Sciatic nerve (tissue), 2 donors: Measurements from ENCODE around the gene BCAS3. TPM values are rescaled to one million over a fixed set of nuclear protein-coding genes. Genes with fewer than 3 reads are reported as not detected.

Experiments
- ATAC-seq: fragments of 200-7000 bp; cut with Tn5 transposase; one replicate; pipeline ENCODE4 v1.9.1; 2020; ENCODE audit warnings: mild to moderate bottlenecking, moderate library complexity
- DNase-seq: peaks from one replicate; pipeline ENCODE4 v3.0.0-alpha.2; 2020; ENCODE audit warnings: low spot score
- intact Hi-C: fragments of 100-400 bp; cut with DNase I; formaldehyde crosslinking; loops from one replicate; pipeline ENCODE4 v1.14.2; 2022
- total RNA-seq: library from RNA; stranded (reverse); fragmentation: NEBNext Ultra II Directional; extraction: Animal tissue kit (Norgen Biotek cat#: 25700); gene quantifications from one replicate; pipeline ENCODE4 v1.2.1, GENCODE V29; 2021
- donor health status: DM: no; HTN: no; CAD: no.
- donor health status: DM: no; HTN: no; CAD: no.

Gene BCAS3
- total RNA-seq, 1 donor from 2014 or later = 42.5 TPM

DNA sequence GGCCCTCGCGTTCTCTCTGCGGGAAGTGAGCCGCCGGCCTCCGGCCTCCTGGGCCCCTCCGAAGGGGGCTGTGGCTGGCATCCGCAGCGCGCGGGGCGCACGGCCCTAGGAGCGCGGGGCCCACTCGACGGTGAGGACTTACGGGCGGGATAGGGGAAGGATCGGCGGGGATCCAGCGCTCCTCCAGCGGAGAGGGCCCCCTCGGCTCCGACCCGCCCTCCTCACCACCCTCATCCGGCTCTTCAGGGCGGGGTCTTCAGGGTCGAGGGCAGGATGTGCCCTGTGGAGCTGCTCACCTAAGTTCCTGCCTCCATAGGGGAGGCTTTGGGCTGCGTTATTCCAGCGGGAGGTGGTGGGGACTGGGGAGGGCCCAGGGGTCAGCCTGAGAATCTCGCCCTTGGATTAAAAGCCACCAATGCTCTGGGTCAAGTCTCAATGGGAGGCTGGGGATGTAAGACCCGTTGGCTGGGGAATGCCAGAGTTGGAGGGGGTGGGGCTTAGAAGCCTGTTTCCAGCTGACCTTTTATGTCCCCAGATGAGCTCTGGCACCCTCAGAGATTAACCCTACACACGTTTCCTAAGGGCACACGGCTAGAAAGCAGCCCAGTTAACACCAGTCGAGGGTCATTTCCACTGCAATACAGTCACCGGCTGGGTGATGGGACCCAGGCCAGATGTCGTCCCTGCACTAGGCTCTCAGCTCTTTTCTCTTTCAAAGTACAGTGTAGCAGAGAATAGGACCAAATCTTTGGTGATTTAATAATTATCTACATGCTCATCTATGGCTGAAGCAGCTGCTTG, 735.4 kb downstream of the BCAS3 start:
- intact Hi-C loops = loop anchor here (10.0 kb wide), 2 partner anchors 422 to 652 kb away; partner anchors contain the start of gene MED13
- DNase-seq (peak; percentile 62), ATAC-seq (no peak)

DNA sequence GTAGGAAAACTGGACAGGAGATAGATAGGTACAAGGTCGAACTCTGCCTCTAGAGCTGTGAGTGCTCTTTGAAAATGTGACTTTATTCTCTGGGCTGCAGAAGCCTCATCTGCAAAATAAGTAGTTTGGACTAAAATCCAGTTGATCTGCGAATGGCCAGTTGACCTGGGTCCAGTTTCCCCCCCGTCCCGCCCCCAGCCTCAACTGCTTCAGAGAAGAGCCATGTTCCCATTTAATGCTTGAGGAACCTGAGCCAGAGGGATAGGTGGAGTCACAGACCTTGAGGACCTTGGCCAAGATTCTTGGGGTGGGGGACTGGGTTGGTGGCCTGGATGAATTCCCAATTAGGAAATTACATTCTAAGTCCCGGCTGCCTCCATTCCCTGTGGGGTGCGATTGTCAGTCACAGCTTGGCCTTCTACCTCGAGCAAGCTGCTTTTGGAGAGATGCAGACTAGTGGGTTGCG, 736.0 kb downstream of the BCAS3 start:
- intact Hi-C loops = loop anchor here (10.0 kb wide), 2 partner anchors 421 to 651 kb away; partner anchors contain the start of gene MED13
- DNase-seq (no peak), ATAC-seq (no peak)

DNA sequence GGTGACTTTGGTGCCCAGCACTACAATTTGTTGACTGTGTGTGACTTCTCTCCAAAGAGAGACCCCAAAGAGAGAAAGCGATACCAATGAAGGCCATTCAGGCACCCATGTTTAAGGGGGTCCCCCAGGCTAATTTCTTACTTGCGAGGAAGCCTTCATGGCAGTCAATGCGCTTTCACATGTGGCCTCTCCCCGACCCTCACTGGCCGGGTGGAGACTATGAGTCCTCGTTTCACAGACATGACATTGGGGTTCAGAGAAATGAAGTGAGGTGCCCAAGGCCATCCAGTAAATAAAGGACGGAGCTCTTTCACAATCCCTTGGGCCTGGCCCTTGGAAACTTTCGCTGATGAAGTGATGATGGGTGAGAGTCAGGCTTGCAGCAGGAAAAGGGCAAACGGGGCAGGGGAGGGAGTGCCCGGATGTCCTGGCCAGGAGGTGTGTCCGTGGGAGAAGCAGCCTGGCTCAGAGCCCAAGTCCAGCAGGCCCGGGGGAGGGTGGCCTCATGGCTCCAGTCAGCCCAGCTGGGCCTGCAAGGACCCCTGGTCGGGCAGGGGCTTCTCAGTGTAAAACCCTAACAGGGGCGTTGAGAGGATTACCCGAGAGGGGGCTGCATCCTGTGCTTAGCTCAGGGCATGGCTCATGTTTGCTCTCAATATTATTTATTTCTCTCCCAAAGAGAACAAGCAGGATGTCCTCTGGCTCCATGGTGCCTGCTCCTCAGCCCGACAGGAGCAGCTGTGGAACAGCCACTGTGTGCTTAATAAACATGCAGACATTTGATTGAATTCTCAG, 736.7 kb downstream of the BCAS3 start:
- no peak for ATAC-seq
- peak; percentile 65 for DNase-seq
- intact Hi-C loops = loop anchor here (10.0 kb wide), 2 partner anchors 420 to 650 kb away; partner anchors contain the start of gene MED13

DNA sequence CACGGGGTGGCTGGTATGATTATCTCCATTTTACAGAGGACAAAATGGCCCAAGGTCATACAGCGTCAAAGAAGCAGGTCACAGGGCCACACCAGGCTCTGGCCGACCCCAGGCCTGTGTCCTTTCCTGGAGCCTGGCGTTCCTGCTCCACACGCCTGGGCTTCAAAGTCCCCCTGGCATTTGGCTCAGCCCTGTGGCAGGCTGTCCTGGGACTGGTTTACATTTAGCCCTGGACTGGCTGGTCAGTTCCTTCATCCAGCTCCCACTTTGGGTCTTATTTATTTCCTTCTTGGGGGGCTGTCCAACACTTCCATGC, 737.2 kb downstream of the BCAS3 start:
- DNase-seq = no peak
- intact Hi-C loops = loop anchor here (10.0 kb wide), 2 partner anchors 420 to 650 kb away; partner anchors contain the start of gene MED13
- ATAC-seq = no peak

DNA sequence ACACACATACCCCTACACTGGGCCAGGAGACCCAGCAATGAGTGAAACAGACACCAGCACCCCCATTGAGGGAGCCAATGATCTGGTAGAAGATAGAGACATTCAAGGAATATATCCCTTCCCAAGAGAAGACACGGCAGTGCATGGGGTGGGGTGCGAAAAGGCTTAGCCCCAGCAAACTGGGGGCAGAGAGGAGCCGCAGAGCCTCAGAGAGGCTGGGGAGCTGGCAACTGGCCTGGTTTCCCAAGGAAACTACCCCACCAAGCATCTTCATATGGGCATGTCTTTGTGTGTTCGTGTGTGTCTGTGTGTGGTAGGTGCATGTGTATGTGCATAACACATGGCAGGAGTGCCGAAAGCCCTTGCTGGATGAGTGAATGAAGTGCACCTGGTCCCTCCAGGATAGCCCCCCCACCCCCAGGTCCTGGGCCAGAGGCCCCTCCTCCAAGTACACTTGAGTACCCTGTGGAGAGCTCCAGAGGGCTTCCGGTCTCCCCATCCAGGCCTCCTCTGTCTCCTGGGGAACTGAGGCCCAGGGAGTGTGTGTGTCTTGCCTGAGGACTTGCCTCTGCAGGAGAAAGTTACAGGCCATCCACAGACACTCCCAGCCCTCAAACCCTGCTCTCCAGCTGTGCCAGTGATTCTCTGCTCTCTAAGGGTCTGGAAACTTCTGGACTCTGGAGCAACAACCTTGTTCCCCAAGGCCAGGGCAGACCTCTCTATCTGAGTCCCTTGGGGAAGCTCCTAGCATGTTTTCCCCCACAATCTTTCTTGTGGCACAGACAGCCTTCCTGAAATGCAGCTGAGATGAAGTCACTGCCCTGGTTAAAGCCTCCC, 737.9 kb downstream of the BCAS3 start:
- intact Hi-C loops = loop anchor here (10.0 kb wide), 2 partner anchors 419 to 649 kb away; partner anchors contain the start of gene MED13
- DNase-seq = no peak
- ATAC-seq = no peak

DNA sequence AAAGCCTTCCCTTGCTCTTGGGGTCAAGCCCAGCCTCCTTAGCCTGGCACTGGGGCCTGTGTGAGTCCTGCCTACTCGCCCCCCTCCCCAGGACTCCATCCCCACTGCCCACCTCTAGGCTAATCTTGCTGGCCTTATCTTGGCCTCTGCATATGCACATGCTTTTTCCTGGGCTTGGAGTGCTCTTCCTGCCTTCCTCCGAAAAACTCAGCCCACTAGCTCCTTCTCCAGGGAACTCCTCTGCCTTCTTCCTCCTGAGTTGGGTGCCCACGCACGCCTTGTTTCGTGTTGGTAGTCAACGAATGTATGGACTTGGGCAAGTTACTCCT, 738.5 kb downstream of the BCAS3 start:
- intact Hi-C loops = loop anchor here (10.0 kb wide), 2 partner anchors 419 to 649 kb away; partner anchors contain the start of gene MED13
- ATAC-seq (no peak), DNase-seq (no peak)

DNA sequence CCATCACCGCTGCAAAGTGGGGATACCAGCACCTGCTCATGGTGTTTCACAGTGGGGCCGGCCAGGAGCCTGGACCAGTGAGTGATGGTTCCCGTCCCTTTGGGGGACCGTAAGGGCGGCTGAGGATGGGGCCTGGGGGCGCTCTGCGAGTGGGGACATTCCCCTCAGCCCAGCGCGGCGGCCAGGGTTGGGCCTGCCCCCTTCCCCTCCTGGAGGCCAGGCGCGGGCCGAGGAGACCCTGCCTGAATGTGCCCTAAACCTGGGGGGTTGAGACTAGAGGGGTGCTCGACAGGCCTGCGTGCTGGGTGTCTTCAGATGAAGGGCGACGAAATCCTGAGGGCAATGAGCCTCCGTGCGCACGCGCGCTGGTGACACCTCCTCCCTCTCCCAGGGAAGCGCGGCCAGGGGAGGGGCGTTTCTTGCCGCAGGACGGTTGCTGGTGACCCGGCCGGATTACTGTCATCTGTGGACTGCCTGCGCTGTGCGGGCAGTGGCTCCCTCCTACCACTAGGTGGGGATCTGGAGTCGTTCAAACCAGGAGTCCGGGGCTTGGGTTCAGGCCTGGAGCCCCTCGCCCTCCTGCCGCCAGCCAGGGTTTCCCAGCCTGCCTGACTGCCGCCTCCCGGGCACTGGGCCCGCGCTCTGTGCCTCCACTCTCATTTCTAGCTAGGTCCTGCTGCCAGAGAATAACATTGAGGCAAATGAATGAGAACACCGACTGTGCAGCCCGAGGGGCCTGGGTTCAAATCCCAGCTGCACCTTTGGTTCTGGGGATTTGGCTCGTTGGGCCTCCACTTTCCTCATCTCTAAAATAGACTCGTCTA, 739.1 kb downstream of the BCAS3 start:
- DNase-seq (peak; percentile 92), ATAC-seq (peak; percentile 88)
- intact Hi-C loops = loop anchor here (10.0 kb wide), 2 partner anchors 418 to 648 kb away; partner anchors contain the start of gene MED13

DNA sequence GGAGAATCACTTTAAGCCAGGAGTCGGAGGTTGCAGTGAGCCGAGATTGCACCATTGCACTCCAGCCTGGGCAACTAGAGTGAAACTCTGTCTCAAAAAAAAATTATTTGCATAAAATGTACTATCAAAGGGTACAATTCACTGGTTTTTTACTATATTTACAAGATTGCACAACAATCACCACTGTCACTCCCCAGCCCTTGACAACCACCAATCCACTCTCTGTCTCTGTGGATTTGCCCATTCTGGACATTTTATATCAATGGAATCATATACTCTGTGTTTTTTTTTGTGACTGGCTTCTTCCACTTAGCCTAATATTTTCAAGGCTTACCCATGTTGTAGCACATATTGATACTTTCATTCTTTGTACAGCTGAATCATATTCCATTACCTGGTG, 740.8 kb downstream of the BCAS3 start:
- intact Hi-C loops = loop anchor here (10.0 kb wide), 2 partner anchors 416 to 646 kb away; partner anchors contain the start of gene MED13
- ATAC-seq (no peak), DNase-seq (no peak)

DNA sequence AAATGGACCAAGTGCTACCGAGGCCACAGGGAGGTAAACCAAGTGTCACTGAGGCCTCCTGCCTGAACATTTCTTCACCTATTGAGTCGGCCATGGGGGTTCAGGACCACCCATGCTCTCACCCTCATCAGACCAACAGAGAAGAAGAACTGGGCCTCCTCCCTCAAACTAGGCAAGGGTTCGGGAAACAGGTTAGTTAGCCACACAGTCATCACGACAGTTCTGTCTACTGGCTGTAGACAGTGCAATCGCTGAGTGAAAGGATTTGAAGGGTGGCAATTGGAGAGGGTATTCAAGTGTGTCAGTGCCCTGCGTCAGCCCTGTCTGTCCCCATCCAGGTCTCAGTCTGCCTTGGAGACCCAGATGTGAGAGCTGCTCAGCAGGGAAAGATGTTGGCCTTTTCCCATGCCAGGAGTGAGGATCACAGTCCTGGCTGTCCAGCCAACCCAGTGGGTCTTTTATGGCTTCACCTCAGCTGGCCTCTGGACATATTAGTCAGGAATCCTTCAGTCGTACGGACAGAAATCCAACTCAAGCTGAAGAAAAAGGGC, 741.9 kb downstream of the BCAS3 start:
- ATAC-seq (no peak), DNase-seq (no peak)
- intact Hi-C loops = loop anchor here (10.0 kb wide), 2 partner anchors 415 to 645 kb away; partner anchors contain the start of gene MED13

DNA sequence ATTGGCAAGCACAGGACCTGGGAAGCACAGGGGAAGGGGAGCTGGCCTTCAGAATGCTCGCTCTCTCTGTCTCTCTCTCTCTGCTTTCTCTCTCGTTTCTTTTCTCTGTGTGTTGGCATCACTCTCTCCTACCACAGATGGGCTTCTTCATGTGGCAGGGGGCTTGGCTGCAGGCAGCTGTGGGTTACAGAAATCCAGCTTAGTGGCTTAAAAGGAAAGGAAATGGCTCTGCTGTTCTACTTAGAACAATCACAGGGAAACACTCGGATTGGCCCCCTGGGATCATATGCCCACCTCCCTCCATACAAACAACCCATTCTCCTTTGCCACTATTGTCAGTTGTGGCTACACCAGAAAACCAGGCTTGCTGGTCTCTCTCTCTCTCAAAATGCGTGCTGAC, 742.4 kb downstream of the BCAS3 start:
- DNase-seq = no peak
- no peak for ATAC-seq
- intact Hi-C loops = no loop called here

DNA sequence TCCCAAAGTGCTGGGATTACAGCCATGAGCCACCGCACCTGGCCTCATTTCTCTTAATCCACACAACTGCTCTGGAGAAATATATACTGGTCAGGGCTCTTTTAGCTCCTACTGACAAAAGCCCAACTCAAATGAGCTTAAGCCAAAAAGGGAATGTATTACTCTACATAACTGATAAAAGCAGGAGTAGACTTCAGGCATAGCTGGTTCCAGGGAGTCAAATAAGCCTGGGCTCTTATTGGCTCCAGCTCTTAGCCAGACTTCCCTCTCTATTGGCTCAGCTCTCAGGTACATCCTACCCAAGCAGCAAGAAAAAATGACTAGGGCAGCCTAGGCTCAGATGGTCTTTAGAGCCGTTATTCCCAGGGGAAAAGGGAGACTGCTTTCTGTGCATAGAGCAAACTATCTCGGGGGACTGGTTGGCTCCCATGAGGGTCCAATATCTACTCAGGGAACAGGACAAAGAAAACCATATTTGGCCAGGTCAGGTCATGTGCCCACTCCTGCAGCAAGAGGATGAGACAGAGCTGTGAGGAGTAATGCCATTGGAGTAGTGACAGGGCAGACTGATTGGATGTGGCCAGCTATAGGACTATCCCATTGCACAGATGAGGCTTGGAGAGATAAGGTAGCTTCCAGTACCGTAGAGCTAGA, 743.2 kb downstream of the BCAS3 start:
- intact Hi-C loops = no loop called here
- ATAC-seq = no peak
- DNase-seq = no peak

DNA sequence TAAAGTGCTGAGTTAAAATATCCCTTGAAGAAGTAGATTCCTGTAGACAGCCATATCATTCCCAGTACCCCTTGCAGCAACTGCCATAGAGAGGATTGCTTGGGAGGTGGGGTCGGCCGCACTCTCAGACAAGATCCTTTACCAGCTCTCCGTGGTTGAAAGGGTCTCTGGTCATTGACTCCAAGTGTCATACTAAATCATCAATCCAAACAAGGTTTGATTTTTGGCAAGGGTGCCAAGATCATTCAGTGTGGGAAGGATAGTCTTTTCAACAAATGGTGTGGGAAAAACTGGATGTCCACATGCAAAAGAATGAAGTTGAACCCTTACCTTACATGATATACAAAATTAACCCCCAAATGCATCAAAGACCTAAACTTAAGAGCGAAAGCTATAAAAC, 743.8 kb downstream of the BCAS3 start:
- DNase-seq = no peak
- ATAC-seq = no peak

DNA sequence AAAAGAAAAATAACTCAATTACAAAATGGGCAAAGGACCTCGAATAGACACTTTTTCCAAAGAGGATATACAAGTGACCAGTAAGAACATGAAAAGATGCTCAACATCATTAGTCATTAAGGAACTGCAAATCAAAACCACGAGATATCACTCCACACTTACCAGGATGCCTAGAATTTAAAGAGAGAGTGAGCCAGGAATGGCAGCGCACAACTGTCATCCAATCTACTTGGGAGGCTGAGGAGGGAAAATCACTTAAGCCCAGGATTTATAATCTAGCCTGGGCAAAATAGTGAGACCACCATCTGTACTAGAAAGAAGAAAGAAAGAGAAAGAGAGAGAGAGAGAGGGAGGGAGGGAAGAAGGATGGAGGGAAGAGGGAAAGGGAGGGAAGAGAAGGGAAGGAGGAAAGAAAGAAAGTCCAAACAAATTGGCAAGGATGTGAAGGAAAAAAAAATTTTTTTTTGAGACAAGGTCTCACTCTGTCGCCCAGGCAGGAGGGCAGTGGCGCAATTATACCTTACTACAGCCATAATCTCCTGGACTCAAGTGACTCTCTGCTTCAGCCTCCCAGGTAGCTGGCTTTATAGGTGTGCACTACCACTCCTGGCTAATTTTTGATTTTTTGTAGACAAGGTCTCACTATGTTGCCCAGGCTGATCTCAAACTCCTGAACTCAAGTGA, 744.6 kb downstream of the BCAS3 start:
- ATAC-seq = no peak
- DNase-seq = no peak
- intact Hi-C loops = no loop called here

More for the DNA sequence above, 743.8 kb downstream of the BCAS3 start:
- intact Hi-C loops = no loop called here

DNA sequence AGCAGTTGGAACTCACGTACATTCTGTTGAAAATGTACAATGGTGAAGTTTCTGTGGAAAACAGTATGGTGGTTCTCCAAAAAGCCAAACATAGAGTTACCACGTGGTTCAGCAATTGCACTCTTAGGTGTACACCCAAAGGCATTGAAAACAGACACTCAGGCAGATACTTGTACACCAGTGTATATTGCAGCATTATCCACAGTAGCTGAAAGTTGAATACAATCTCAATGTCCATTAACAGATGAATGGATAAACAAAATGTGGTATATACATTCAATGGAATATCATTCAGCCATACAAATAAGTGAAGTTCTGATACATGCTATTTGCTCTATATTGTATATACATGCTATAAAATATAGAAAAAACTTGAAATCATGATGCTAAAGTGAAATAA, 745.2 kb downstream of the BCAS3 start:
- intact Hi-C loops = no loop called here
- DNase-seq (no peak), ATAC-seq (no peak)

DNA sequence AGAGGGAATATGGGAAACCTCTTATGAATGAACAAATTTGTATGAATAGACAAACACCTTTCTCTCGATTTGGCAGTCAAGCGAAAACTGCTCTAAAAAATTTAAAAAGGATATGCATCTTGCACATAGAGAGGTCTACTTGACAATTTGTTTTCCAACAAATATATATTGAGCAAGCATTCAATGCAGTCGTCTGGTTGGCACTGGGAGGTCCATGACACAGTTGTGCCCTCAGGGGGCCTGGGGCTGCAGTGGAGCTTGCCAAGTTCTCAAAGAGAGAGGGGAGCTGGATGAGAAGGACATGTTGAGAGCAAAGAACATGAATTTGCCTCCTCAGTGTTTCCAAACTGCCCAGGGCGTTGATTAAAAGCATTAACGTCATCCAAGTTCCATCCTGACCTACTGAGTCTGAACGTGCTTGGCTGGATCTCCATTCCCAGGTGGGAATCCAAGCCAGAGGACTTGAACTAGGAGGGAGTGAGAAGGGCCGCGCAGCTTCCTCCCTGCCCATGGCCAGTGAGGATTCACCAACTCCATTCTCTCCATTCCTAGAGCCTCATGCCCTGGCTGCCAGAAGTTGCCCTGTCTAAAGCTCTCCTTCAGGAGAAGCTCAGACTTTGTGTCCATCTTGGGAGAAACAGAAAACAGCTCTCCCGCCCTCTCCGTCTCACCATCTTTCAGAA, 746.5 kb downstream of the BCAS3 start:
- intact Hi-C loops = no loop called here
- DNase-seq = no peak
- no peak for ATAC-seq
